Inflammatory macrophage treated with lipopolysaccharide for 4 hours (primary cell): ENCODE data around the gene SUN1.
"Not testable (repeated sequence)": the region's sequence is repeated elsewhere in the genome, so short reads cannot be mapped to it uniquely, and the experiment has no call there.

Experiments
- DNase-seq: peaks from one replicate; pipeline ENCODE4 v3.0.0-alpha.2; 2020

The SUN1 gene

GRCh38 chr7:835485-836401 lies 3.5 kb downstream of the SUN1 start:
- DNase-seq, result no peak

DNA sequence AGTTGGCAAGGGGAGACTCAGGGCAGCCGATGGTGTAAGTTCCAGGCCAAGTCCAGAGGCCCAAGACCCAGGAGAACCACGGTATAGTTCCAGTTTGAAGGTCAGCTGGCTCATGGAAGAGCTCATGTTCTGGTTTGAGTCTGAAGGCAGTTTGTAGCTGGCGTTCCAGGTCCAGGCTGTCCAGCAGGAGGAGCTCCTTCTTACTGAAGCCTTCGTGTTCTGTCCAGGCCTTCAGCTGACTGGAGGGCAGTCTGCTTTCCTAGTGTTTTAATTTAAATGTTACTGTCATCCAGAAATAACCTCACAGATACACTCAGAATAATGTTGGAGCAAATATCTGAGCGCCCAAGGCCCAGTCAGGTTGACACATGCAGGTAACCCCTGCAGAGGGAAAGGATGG lies 4.2 kb downstream of the SUN1 start:
- DNase-seq, result peak; percentile 19

DNA sequence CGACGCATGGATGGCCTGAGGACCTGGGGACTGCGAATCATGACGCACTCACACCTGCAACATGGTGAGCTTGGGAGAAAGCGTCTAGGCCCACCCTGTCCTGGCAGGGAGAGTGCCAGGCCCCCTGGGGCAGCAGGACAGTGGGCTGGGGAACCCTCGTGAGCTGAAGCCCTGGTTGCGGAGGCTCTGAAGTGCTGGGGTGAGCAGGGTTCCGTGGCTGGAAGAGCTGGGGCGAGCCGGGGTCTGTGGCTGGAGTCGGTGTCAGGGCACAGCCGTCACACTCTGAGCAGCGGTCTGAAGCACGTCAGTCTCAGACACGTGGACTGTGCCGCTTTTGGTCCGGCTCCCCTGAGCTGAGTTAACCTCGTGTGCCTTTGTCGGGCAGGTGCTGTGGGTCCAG lies 4.7 kb downstream of the SUN1 start:
- no peak for DNase-seq

DNA sequence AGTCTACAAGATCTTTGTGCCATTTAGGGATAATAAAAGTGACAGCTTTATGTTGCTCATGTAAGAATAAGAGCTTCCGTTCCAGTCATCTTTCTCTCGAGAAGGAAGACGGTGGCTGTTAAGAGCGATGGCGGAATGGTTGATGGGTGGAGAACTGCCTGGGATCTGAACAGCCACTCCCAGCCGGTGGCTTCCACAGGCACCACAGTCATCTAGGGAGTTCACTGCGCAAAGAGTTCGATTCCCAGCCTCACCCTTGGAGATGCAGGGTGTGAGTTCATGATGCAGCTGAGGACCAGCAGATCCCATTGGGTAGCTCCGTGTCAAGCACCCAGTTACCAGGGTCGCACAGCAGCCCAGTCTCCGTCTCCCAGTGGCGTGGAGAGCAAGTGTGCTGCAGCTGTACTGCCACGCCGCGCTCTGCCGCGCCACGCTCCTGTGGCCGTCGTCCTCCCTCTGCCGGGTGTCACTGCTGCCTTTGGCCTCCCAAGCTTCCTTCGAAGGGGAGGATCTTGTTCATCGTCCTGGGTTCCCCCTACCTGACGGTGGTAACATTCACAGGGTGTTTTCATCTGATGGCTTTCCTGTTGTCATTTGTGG lies 7.8 kb downstream of the SUN1 start:
- no peak for DNase-seq

DNA sequence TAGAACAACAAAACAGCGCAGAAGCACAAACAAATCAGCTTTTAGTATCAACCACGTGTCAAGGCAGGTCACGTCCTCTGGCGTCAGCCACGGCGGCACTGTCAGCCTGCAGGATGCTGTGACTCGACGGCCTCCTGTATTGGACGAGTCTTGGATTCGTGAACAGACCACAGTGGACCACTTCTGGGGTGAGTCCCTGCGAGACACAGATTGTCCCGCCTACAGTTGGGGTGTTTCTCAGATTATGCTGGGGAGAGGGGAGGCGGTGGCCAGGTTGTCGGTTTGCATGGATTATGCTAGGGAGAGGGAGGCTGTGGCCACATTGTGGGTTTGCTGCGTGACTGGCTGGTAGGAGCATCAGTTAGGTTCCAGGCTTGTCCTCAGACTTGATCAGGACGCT lies 9.7 kb downstream of the SUN1 start:
- no peak for DNase-seq

DNA sequence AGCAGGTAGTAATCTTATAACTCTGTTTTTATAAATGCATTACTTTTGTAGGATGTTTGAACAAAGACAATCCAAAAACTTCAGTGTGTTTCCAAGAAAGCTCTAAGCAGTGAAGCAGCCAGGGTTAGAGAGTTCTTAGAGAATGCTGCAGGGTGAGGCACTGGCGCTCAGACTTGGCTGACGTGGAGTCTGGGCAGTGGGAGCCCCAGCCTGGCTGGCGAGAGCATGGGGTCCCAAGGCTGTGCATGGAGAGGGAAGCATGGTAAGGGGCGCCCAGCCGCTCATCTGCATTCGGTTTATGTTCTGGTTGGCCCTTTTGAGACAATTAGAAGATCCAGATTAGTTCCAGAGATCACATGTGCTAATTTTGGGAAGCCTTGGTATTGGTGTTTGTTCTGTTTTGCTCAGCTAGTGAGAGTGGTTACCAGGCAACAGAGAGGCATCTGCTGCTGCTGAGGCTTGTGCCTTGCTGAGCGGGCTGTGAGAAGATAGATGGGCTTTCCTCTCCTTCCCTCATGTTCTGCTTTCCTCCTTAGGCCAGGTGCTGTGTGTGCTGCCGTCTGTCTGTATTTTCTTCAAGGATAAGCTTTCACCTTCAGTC lies 10.3 kb downstream of the SUN1 start:
- DNase-seq, result no peak

DNA sequence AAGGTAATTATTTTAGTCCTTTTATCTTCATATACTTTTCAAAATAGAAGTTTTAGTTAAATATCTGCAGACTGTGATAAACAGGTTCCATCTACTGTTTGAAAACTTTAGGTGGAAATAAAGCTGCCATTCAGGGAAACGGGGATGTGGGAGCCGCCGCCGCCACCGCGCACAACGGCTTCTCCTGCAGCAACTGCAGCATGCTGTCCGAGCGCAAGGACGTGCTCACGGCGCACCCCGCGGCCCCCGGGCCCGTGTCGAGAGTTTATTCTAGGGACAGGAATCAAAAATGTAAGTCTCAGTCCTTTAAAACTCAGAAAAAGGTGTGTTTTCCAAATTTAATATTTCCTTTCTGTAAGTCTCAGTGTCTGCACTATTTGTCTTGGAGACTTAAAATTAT lies 11.0 kb downstream of the SUN1 start:
- DNase-seq, result no peak

- no peak for DNase-seq
These were observed 11.8 kb downstream of the SUN1 start for GRCh38 chr7:844043-844442.

DNA sequence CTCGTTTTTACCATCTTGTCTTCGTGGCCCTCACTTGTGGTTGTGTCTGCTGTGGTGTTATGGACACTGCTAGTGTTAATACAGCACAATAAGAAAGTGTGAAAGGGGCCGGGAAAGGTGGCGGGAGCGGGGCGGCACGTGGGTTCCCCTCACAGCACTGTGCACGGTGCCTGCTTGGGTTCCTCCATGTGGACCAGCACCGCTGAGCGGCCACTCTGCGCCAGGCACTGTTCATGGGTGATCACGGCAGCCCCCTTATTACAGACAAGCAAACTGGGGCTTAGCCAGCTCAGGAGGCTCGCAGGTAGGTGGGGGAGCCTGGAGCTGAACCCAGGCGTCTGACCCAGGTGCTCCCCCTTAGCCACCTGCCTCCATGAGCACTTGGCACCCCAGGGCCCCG lies 12.2 kb downstream of the SUN1 start:
- no peak for DNase-seq

DNA sequence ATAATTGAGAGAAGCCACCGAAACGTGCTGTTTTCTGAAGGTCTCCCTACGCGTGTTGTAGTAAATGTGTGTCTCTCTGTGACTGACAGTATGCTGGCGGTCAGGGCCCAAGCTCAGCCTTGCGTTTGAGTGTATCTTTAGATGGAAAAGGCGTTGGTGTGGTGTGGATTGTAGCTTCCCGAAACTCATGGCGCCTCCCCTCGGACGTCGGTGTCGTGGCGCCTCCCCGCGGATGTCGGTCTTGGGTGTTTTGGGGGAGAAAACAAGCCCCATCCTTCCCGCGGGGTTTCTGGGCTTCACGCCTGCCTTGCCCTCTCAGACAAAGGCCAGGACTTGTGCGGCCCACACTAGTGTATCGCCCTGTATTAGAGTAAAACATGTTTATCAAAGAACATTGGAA lies 12.8 kb downstream of the SUN1 start:
- DNase-seq, result no peak

DNA sequence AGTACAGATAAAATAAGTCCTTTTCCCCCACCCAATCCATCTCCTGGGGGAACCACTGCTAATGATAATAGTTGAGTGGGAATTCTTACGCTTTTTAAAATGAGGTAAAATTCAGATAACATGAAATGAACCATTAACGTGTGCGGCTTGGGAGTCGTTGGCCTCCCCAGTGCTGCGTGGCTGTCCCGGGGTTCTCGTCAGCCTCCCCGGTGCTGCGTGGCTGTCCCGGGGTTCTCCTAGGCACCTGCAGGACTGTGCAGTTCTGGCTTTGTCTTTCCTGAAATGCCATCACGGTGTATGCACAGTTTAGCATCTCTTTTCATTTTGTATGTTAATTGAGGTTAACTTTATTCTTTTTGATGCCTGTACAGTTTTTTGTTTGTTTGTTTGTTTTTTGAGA lies 13.5 kb downstream of the SUN1 start:
- no peak for DNase-seq

DNA sequence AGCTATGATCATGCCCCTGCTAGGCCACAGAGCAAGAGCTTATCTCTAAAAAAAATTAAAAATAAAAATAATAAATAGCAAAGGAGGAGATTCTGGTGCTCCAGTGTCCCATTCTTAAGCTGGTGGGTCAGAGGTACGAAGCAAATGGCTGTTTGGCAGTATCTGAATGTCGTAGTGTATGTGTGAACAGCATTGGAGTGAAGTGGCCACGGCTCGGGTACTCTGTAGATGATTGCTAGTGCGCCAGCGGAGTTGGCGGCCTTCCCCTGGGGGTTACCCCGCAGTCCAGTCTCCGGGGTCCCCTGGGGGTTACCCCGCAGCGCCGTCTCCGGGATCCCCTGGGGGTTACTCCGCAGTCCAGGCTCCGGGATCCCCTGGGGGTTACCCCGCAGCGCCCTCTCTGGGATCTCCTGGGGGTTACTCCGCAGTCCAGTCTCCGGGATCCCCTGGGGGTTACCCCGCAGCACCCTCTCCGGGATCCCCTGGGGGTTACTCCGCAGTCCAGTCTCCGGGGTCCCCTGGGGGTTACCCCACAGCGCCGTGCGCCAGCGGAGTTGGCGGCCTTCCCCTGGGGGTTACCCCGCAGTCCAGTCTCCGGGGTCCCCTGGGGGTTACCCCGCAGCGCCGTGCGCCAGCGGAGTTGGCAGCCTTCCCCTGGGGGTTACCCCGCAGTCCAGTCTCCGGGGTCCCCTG lies 14.8 kb downstream of the SUN1 start:
- DNase-seq, result not testable (repeated sequence)

GRCh38 chr7:847728-848127 lies 15.5 kb downstream of the SUN1 start:
- DNase-seq, result not testable (repeated sequence)

GRCh38 chr7:849145-849544 lies 16.9 kb downstream of the SUN1 start:
- DNase-seq, result no peak

- no peak for DNase-seq
These were observed 17.5 kb downstream of the SUN1 start for GRCh38 chr7:849781-850180.

- DNase-seq, result no peak
These were observed 18.9 kb downstream of the SUN1 start for GRCh38 chr7:851204-851603.

- no peak for DNase-seq
These were observed 21.3 kb downstream of the SUN1 start for GRCh38 chr7:853366-854117.

GRCh38 chr7:854118-854775 lies 22.0 kb downstream of the SUN1 start:
- no peak for DNase-seq

- DNase-seq, result no peak
These were observed 23.6 kb downstream of the SUN1 start for GRCh38 chr7:855686-856369.

- DNase-seq, result no peak
These were observed 24.3 kb downstream of the SUN1 start for GRCh38 chr7:856444-857095.

- DNase-seq, result no peak
These were observed 25.4 kb downstream of the SUN1 start for GRCh38 chr7:857661-858060.
